H1 (cell line): Measurements from ENCODE around the gene PGM1. TPM values are rescaled to one million over a fixed set of nuclear protein-coding genes. Genes with fewer than 3 reads are reported as not detected.

ENCODE experiments used
- CTCF ChIA-PET: fragments of 300-600 bp; sonication (Branson Sonifier 250); formaldehyde crosslinking; loops from one replicate; lab custom pipeline; 2021; ENCODE audit not compliant: partially characterized antibody; lab: Charles Lee
- POLR2A ChIA-PET: fragments of 300-600 bp; sonication (Branson Sonifier 250); formaldehyde crosslinking; loops from one replicate; lab custom pipeline; 2021; ENCODE audit warnings: inconsistent platforms; ENCODE audit not compliant: partially characterized antibody; lab: Charles Lee
- DNase-seq, 2 experiments: peaks; one replicate each; pipeline versions ENCODE4 v3.0.0 to v3.0.0-alpha.2; 2010 to 2022; ENCODE audit warnings: low spot score in 2 of 2, low read depth in 1 of 2, mixed read lengths in 1 of 2
- FAIRE-seq: peaks from 2 replicates; lab custom pipeline; 2011; peaks lifted over from hg19 to GRCh38; lab: Jason Lieb, UNC
- H2AFZ ChIP-seq: 2 replicates; pipeline ENCODE4 v1.8.1; 2012; ENCODE audit warnings: low read length, inconsistent platforms
- H2AK5ac ChIP-seq: 2 replicates; pipeline ENCODE4 v1.6.1; 2013; ENCODE audit warnings: low read depth, low read length
- H2BK120ac ChIP-seq: replicated peaks from 2 replicates; pipeline ENCODE3; 2013; ENCODE audit warnings: low read depth, low read length, inconsistent platforms
- H2BK12ac ChIP-seq: 2 replicates; pipeline ENCODE4 v1.6.1; 2013; ENCODE audit warnings: low read depth, low read length
- H2BK15ac ChIP-seq: 2 replicates; pipeline ENCODE4 v1.6.1; 2013; ENCODE audit warnings: low read length
- H2BK20ac ChIP-seq: 2 replicates; pipeline ENCODE4 v1.6.1; 2013; ENCODE audit warnings: low read length
- H2BK5ac ChIP-seq: 2 replicates; pipeline ENCODE4 v1.6.1; 2013; ENCODE audit warnings: low read depth, low read length
- H3K14ac ChIP-seq: 2 replicates; pipeline ENCODE4 v1.6.1; 2013; ENCODE audit warnings: inconsistent platforms; ENCODE audit not compliant: insufficient read length
- H3K18ac ChIP-seq: 2 replicates; pipeline ENCODE4 v1.6.1; 2013; ENCODE audit warnings: low read length; ENCODE audit errors: extremely low read depth
- H3K23ac ChIP-seq: 2 replicates; pipeline ENCODE4 v1.6.1; 2013; ENCODE audit warnings: inconsistent platforms; ENCODE audit not compliant: insufficient read length
- H3K23me2 ChIP-seq: 2 replicates; pipeline ENCODE4 v1.6.1; 2013; ENCODE audit warnings: low read depth, low read length
- H3K27ac ChIP-seq: 2 replicates; pipeline ENCODE4 v1.6.1; 2011; ENCODE audit warnings: low read depth, low read length, inconsistent platforms
- H3K27me3 ChIP-seq, 4 experiments: replicated peaks in 1 of 4; 1 replicate in 1 of 4; 2 replicates in 3 of 4; pipeline versions ENCODE4 v1.6.1 to v1.8.1; 2011 to 2013; ENCODE audit warnings: low read length in 3 of 4, mild to moderate bottlenecking in 3 of 4, inconsistent platforms in 2 of 4, mixed read lengths in 2 of 4, moderate library complexity in 1 of 4; ENCODE audit not compliant: control insufficient read depth in 3 of 4, insufficient read depth in 3 of 4; ENCODE audit errors: extremely low read depth in 1 of 4
- H3K36me3 ChIP-seq, 4 experiments: 2 replicates each; pipeline versions ENCODE4 v1.6.1 to v1.8.1; 2011 to 2013; ENCODE audit warnings: mild to moderate bottlenecking in 4 of 4, low read length in 3 of 4, moderate library complexity in 2 of 4, control low read depth in 1 of 4, inconsistent platforms in 1 of 4; ENCODE audit not compliant: insufficient read depth in 4 of 4, control insufficient read depth in 2 of 4
- H3K4ac ChIP-seq: replicated peaks from 2 replicates; pipeline ENCODE3; 2013; ENCODE audit warnings: low read length, low read depth, mixed read lengths, inconsistent platforms; ENCODE audit not compliant: insufficient read length
- H3K4me1 ChIP-seq, 4 experiments: replicated peaks in 1 of 4; 1 replicate in 1 of 4; 2 replicates in 3 of 4; pipeline versions ENCODE4 v1.6.1 to v1.8.1; 2011 to 2013; ENCODE audit warnings: low read length in 3 of 4, inconsistent platforms in 2 of 4, mixed read lengths in 1 of 4; ENCODE audit not compliant: insufficient read depth in 4 of 4, control insufficient read depth in 3 of 4
- H3K4me2 ChIP-seq, 2 experiments: 2 replicates each; pipeline versions ENCODE4 v1.6.1 to v1.8.1; 2011 to 2013; ENCODE audit warnings: low read depth in 2 of 2, low read length in 2 of 2, control low read depth in 1 of 2, inconsistent platforms in 1 of 2, mild to moderate bottlenecking in 1 of 2; ENCODE audit not compliant: insufficient read depth in 1 of 2
- H3K4me3 ChIP-seq, 4 experiments: fragments of 200-600, 300-600 bp in 1 of 4; sonication (generic), shearing (Covaris generic), sonication (Bioruptor Twin) in 1 of 4; 2 replicates each; pipeline versions ENCODE4 v1.5.1 to v1.8.1; 2011 to 2016; ENCODE audit warnings: low read length in 4 of 4, low read depth in 3 of 4, control low read depth in 2 of 4, inconsistent platforms in 2 of 4, mild to moderate bottlenecking in 2 of 4, mixed read lengths in 1 of 4, moderate library complexity in 1 of 4; ENCODE audit not compliant: insufficient read depth in 2 of 4; ENCODE audit errors: extremely low read depth in 1 of 4
- H3K56ac ChIP-seq: replicated peaks from 2 replicates; pipeline ENCODE3; 2013; ENCODE audit warnings: low read depth, mild to moderate bottlenecking, mixed read lengths, low read length, inconsistent platforms; ENCODE audit not compliant: insufficient read length
- H3K79me1 ChIP-seq: 2 replicates; pipeline ENCODE4 v1.6.1; 2013; ENCODE audit warnings: low read depth, low read length, control low read depth
- H3K79me2 ChIP-seq, 2 experiments: 2 replicates each; pipeline versions ENCODE4 v1.6.1 to v1.8.1; 2012 to 2013; ENCODE audit warnings: low read length in 2 of 2, mild to moderate bottlenecking in 2 of 2, inconsistent platforms in 1 of 2; ENCODE audit not compliant: insufficient read depth in 2 of 2, control insufficient read depth in 1 of 2
- H3K9ac ChIP-seq, 4 experiments: replicated peaks in 1 of 4; 1 replicate in 1 of 4; 2 replicates in 3 of 4; pipeline versions ENCODE4 v1.6.1 to v1.8.1; 2011 to 2013; ENCODE audit warnings: low read depth in 3 of 4, low read length in 3 of 4, control low read depth in 2 of 4, mild to moderate bottlenecking in 2 of 4, moderate library complexity in 2 of 4, inconsistent platforms in 1 of 4; ENCODE audit errors: extremely low read depth in 1 of 4
- H3K9me3 ChIP-seq, 2 experiments: 2 replicates each; pipeline versions ENCODE4 v1.6.1 to v1.8.1; 2012 to 2013; ENCODE audit warnings: mild to moderate bottlenecking in 2 of 2, moderate library complexity in 2 of 2, control low read depth in 1 of 2, inconsistent platforms in 1 of 2, low read depth in 1 of 2, low read length in 1 of 2, mixed read lengths in 1 of 2; ENCODE audit not compliant: insufficient read depth in 2 of 2
- H4K20me1 ChIP-seq, 2 experiments: replicated peaks in 1 of 2; 2 replicates each; pipeline versions ENCODE3 to v1.8.1; 2011 to 2013; ENCODE audit warnings: inconsistent platforms in 2 of 2, low read length in 2 of 2, mild to moderate bottlenecking in 1 of 2; ENCODE audit not compliant: insufficient read depth in 2 of 2, control insufficient read depth in 1 of 2
- H4K5ac ChIP-seq: 2 replicates; pipeline ENCODE4 v1.6.1; 2013; ENCODE audit warnings: low read length, low read depth, mixed read lengths, inconsistent platforms; ENCODE audit not compliant: insufficient read length
- H4K8ac ChIP-seq: 2 replicates; pipeline ENCODE4 v1.8.0; 2013; ENCODE audit warnings: mild to moderate bottlenecking, moderate library complexity, low read length, inconsistent platforms; ENCODE audit not compliant: insufficient read depth; ENCODE audit errors: extremely low read depth
- H4K91ac ChIP-seq: replicated peaks from 2 replicates; pipeline ENCODE3; 2013; ENCODE audit warnings: low read length, mixed read lengths, inconsistent platforms; ENCODE audit not compliant: insufficient read length
- CEBPB ChIP-seq: IDR thresholded peaks from 2 replicates; pipeline ENCODE4 v1.6.1; 2012; ENCODE audit warnings: low read depth, low read length
- CHD1 ChIP-seq: IDR thresholded peaks from 2 replicates; pipeline ENCODE4 v1.6.1; 2012; ENCODE audit warnings: low read depth, low read length, improper control_type of control experiment
- POU5F1 ChIP-seq: IDR thresholded peaks from 2 replicates; pipeline ENCODE4 v1.6.1; 2011; ENCODE audit warnings: low read depth, mild to moderate bottlenecking, low read length, moderate library complexity
- RBBP5 ChIP-seq: IDR thresholded peaks from 2 replicates; pipeline ENCODE4 v1.7.1; 2012; ENCODE audit warnings: low read depth, mild to moderate bottlenecking, inconsistent platforms, low read length, moderate library complexity, borderline replicate concordance
- SP1 ChIP-seq: IDR thresholded peaks from 2 replicates; pipeline ENCODE4 v1.6.1; 2011; ENCODE audit warnings: low read depth, low read length
- TAF1 ChIP-seq: IDR thresholded peaks from 2 replicates; pipeline ENCODE4 v1.6.1; 2011; ENCODE audit warnings: mild to moderate bottlenecking, low read depth, low read length
- TCF12 ChIP-seq: IDR thresholded peaks from 2 replicates; pipeline ENCODE4 v1.6.1; 2011; ENCODE audit warnings: low read depth, mild to moderate bottlenecking, low read length
- WGBS, 2 experiments: shearing (Covaris generic) in 1 of 2; methylation state at CpG; one replicate each; pipeline versions ENCODE4 v1.1.6 to v1.1.7; 2013 to 2015; ENCODE audit warnings: low lambda C conversion rate in 2 of 2, mixed read lengths in 2 of 2, inconsistent platforms in 1 of 2, low coverage in 1 of 2, missing lambda C conversion rate in 1 of 2; ENCODE audit not compliant: insufficient replicate concordance in 2 of 2, insufficient coverage in 1 of 2, insufficient read length in 1 of 2; ENCODE audit errors: extremely low coverage in 1 of 2, missing lambda C conversion rate in 1 of 2; 5-methylcytosine and 5-hydroxymethylcytosine counted together
- polyA plus RNA-seq, 7 experiments: library from polyadenylated mRNA; depleted of rRNA in 3 of 7; stranded (reverse) in 5 of 7; unstranded in 2 of 7; fragments of >200 nt in 5 of 7; fragments of 200-250 nt in 2 of 7; gene quantifications; 1 replicate in 5 of 7; 2 replicates in 1 of 7; 4 replicates in 1 of 7; pipeline versions ENCODE4 v1.2.1 to v1.2.3, GENCODE V29; 2011 to 2013; ENCODE audit warnings: missing spikeins in 2 of 7, mixed read lengths in 2 of 7
- total RNA-seq: library from RNA; stranded (reverse); fragmentation: NEBNext Ultra II Directional; extraction: Animal tissue kit (Norgen Biotek cat#: 25700); gene quantifications from 2 replicates; pipeline ENCODE4 v1.2.1, GENCODE V29; 2021
- TF ChIP-seq, protein P1 (sequence below): IDR thresholded peaks from 2 replicates; pipeline ENCODE4 v1.6.1; 2012; ENCODE audit warnings: inconsistent platforms

Gene PGM1
- total and polyA plus RNA-seq, 2 of the 8 experiments (the other 6 are each of a cell fraction or from before 2014, with no cell fraction given): 33.0 to 65.4 TPM

DNA sequence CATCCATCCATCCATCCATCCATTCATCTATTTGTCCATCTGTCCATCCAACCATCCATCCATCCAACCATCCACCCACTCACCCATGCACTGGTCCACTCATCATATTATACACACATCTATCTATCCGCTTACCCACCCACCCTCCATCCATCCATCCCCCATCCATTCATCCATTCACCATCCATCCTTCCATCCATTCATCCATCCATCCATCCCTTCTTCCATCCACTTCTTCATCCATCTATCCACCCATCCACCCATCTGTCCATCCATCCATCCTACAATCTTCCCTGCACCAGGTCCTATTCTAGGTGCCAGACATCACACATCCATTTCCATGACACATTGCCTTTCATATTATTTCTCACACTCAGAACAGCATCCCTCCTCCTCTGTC is 93.5 kb downstream of the PGM1 start:
- Histone ChIP-seq H3K4me2 (no peak overlapping the region), H4K20me1 (no peaks in the 10 kb centered on the region), H3K23ac (no peak overlapping the region), H2BK120ac (no peak overlapping the region), H3K79me1 (no peaks in the 10 kb centered on the region), H2BK15ac (no peak overlapping the region), H4K5ac (no peak overlapping the region), H3K4ac (no peak overlapping the region), H2BK20ac (no peak overlapping the region), H3K18ac (no peak overlapping the region), H2AFZ (no peak overlapping the region), H2BK12ac (no peak overlapping the region), H3K4me1 (peaks cover 0 to 4% (median 0%) of the 10 kb centered on the region in 4 experiments; a peak in 3 of 7 replicates), H3K14ac (no peak overlapping the region), H3K27me3 (no peaks in the 10 kb centered on the region), H3K23me2 (peaks cover 5% of the 10 kb centered on the region; the same call in 1 of the 2 replicates), H3K27ac (no peak overlapping the region), H2AK5ac (no peak overlapping the region), H4K8ac (no peak overlapping the region), H3K36me3 (no peaks in the 10 kb centered on the region), H3K79me2 (no peaks in the 10 kb centered on the region), H3K9ac (no peak overlapping the region), H3K4me3 (no peak overlapping the region), H3K56ac (no peak overlapping the region), H3K9me3 (no peaks in the 10 kb centered on the region), H2BK5ac (no peak overlapping the region), H4K91ac (no peak overlapping the region)
- DNase-seq (no peak), FAIRE-seq (no peak)
- ChIA-PET POLR2A (no interaction called here), CTCF (interaction anchor here (0.6 to 1.0 kb wide), 3 partner anchors 11 to 603 kb away, joined by 3 to 4 read pairs (median 3); no protein-coding TSS in a partner anchor)
- 100% methylated on average over 1 of the region's 1 CpG for WGBS, 2 experiments
- TF ChIP-seq TAF1 (no peak), SP1 (no peak), CHD1 (no peak), RBBP5 (no peak), POU5F1 (no peak), CEBPB (no peak), TCF12 (no peak)
- TF ChIP-seq, protein P1, sequence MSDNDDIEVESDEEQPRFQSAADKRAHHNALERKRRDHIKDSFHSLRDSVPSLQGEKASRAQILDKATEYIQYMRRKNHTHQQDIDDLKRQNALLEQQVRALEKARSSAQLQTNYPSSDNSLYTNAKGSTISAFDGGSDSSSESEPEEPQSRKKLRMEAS: no peak
